Gastrocnemius medialis (tissue), 4 donors: Measurements from ENCODE around the gene TMEM114.

Experiments
- CTCF ChIP-seq, 5 experiments: fragments of 450-650 bp in 3 of 5; fragments of 200-600 bp in 2 of 5; sonication (generic) in 2 of 5; IDR thresholded peaks in 4 of 5; conservative IDR thresholded peaks in 1 of 5; 1 replicate in 4 of 5; 2 replicates in 1 of 5; pipeline ENCODE4 v1.5.1; 2016 to 2019; ENCODE audit warnings: antibody characterized with exemption in 5 of 5, mild to moderate bottlenecking in 3 of 5, moderate library complexity in 3 of 5
- POLR2A ChIP-seq, 2 donors: fragments of 450-650 bp; IDR thresholded peaks; one replicate each; pipeline ENCODE4 v1.6.1; 2017; ENCODE audit warnings: antibody characterized with exemption in 2 of 2, mild to moderate bottlenecking in 2 of 2, moderate library complexity in 2 of 2

DNA sequence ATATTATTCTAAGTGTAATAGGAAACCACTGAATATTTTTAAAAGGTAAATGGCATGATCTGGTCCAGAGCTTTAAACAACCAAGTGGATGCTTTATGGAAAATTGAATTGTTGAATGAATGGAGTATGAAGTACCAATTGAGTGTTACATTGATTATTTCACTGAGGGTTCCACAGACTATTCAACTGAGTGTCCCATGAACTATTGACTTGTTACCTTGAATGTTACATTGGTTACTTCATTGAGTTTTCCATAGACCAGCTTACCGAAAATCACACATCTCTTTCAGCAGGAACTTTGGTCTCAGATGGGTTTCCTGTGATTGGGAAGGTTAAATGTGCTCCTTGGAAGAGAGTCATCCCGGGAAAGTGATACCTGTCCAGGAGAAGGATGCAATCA is 56.8 kb downstream of the TMEM114 start:
- TF ChIP-seq POLR2A (IDR thresholded peaks at IDR 0.05) (no peak), CTCF (IDR thresholded peaks at IDR 0.05 in 4 of 5, conservative IDR thresholded peaks at IDR 0.05 in 1 of 5) (no peak)
